HG03097 (cell line): ENCODE measurements around the gene ZNF341.

Source experiments
- ATAC-seq: cut with Tn5 transposase; IDR thresholded peaks from one replicate; pipeline ENCODE4 v1.9.1; 2021; ENCODE audit not compliant: unreplicated experiment, low FRiP score

Gene ZNF341

DNA sequence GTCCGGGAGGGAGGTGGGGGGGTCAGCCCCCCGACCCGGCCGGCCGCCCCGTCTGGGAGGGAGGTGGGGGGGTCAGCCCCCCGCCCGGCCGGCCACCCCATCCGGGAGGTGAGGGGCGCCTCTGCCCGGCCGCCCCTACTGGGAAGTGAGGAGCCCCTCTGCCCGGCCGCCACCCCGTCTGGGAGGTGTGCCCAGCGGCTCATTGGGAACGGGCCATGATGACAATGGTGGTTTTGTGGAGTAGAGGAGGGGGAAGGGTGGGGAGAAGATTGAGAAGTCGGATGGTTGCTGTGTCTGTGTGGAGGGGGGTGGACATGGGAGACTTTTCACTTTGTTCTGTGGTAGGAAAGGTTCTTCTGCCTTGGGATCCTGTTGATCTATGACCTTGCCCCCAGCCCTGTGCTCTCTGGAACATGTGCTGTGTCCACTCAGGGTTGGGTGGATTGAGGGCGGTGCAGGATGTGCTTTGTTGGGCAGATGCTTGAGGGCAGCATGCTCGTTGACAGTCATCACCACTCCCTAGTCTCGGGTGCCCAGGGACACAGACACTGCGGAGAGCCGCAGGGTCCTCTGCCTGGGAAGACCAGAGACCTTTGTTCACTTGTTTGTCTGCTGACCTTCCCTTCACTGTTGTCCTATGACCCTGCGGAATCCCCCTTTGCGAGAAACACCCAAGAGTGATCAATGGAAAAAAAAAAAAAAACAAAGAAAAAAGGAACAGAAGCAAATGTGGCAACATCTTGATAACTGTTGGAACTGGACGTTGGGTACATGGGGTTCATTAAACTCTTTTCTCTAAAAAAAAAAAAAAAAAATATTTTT, 30.0 kb upstream of the ZNF341 start:
- no peak for ATAC-seq

DNA sequence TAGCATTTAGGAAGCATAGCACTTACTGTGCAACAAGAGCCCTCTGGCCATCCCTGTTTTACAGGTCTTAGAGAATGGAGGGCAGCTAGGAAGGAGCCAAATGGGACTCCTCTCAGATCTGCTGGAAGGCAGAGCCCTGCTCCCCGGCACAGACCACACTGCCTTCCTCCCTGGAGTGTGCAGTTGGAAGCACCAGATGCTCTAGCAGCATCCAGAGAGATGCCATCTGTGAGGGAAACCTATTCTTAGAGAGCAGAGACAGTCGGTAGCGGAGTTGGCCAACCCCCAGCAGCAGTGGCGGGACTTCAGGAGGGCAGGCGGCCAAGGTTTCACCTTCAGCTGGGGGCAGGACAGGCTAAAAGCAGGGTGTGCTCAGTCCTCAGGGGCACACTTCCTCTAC, 28.9 kb upstream of the ZNF341 start:
- ATAC-seq: no peak

DNA sequence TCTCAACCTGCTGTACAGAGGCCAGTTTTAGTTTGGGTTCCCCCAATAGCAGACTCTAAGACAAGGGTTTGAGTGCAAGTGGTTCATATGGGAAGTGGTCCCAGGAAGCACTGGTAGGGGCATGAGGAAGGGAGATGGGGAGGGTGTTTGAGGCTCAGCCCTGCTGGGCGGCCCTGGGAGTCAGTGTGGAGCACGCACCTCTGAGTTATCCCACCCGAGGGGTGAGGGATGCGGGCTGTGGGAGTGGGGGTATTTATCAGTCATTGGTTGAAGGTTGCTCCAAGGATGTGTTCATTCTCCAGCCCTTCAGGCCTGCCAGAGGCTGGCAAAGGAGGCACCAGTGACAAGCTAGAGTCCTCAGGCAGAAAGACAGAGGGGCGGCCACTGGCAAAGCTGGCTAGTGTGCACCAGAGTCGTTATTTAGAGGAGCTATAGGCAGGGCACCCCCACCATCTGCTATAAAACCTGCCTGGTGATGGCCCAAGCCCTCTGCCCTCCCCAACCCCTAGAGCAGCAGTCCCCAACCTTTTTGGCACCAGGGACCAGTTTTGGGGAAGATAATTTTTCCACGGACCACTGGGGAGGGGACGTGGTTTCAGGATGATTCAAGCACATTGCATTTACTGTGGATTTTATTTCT, 28.2 kb upstream of the ZNF341 start:
- ATAC-seq: no peak

DNA sequence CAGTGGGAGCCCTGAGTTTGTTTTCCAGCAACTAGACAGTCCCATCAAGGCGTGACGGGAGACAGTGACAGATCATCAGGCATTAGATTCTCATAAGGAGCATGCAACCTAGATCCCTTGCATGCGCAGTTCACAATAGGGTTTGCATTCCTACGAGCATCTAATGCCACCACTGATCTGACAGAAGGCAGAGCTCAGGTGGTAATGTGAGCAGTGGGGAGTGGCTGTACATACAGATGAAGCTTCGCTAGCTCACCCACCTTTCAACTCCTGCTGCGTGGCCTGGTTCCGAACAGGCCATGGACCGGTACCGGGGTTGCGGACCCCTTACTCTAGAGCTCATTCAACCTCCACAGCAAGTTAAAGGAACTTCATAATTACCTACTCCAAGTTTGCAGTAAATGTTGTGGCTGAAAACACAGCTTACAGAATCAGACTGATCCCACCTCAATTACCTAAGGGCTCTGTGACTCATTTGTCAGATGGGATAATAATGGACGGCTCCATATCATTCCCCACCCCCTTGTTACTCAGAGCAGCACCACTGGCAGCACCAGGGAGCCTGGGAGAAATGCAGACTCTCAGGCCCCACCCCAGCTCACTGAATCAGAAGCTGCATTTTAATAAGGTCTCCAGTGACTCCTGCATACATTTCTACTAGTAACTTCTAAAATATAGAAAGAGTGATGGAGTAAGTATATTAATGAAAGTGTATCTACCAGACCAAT, 27.4 kb upstream of the ZNF341 start:
- no peak for ATAC-seq

- ATAC-seq: no peak
Observed at GRCh38 chr20:33707668-33708067, 24.1 kb upstream of the ZNF341 start.

GRCh38 chr20:33709398-33709797, 22.4 kb upstream of the ZNF341 start:
- no peak for ATAC-seq

DNA sequence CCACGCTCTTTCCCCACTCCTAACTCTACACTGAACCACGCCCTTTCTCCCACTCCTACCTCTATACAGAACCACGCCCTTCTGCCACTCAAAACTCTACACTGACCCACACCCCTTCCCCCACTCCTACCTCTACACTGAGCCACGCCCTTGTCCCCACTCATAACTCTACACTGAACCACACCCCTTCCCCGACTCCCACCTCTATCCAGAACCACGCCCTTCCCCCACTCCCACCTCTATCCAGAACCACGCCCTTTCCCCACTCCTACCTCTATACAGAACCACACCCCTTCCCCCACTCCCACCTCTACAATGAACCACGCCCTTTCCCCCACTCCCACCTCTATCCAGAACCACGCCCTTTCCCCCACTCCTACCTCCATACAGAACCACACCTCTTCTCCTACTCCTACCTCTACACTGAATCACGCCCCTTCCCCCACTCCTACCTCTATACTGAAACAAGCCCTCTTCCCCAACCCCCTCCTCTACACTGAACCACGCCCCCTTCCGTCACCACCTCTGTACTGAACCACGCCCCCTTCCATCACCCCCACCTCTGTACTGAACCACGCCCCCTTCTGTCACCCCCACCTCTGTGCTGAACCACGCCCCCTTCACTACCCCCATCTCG, 21.8 kb upstream of the ZNF341 start:
- ATAC-seq: no peak

- ATAC-seq: no peak
Observed at GRCh38 chr20:33710681-33711445, 20.9 kb upstream of the ZNF341 start.

GRCh38 chr20:33711446-33711738, 20.4 kb upstream of the ZNF341 start:
- ATAC-seq: no peak

GRCh38 chr20:33713865-33714367, 17.9 kb upstream of the ZNF341 start:
- ATAC-seq: no peak

DNA sequence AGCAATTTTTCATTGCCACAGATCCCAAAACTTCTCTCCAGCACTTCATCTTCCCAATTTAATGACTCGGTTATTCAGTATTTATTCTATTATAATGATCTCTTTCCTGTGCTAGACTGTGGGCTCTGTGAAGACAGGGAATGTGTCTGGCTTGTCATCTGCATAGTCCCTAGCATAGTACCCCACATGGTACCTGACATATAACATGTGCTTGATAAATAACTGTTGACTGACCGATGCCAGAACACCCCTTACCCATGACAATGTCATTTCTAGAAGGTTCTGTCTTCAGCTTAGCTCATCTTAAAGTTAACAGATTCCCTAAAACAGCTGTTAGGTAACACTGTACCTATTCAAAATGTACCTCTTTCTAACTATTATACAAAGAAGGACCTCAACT, 15.3 kb upstream of the ZNF341 start:
- ATAC-seq: no peak

GRCh38 chr20:33719277-33719988, 12.4 kb upstream of the ZNF341 start:
- ATAC-seq: no peak

DNA sequence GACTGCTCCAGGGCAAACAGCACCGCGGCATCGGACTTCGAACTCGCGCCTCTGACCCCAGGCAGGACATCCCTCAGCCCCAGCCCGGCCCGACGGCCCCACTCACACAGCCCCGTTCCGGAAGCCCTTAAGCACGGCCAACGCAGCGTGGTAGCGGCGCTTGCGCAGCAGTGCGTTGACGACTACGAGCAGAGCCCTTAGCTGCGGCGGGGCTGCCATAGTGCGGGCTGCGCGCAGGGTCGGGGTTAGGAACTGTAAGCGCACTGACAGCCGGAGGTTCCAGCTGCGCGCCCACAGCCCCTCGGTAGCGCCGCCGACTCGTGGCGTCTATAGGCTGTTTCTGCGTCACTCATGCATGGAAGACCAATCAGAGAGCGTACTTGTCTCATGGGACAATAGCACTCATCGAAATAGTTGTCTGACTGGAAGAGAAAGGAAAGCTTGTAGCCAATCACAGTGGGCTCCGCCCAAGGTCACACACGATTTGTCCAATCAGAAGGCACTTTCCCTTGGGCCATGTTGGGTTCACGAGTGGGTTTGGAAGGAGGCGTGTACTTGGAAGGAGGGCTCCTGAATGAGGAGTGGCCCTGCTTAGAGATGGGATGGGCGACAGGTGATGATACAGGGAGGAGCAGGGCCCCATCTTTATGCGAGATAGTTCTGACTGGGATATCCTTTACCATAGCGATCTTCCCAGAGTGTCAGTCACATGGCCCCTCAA, 11.6 kb upstream of the ZNF341 start, which contains the start of gene PXMP4:
TSS of gene PXMP4 (minus strand) at position 322 of the 721 bp plus-strand sequence. CDS start at position 219, 103 bp downstream.
- ATAC-seq: peak; percentile 92

DNA sequence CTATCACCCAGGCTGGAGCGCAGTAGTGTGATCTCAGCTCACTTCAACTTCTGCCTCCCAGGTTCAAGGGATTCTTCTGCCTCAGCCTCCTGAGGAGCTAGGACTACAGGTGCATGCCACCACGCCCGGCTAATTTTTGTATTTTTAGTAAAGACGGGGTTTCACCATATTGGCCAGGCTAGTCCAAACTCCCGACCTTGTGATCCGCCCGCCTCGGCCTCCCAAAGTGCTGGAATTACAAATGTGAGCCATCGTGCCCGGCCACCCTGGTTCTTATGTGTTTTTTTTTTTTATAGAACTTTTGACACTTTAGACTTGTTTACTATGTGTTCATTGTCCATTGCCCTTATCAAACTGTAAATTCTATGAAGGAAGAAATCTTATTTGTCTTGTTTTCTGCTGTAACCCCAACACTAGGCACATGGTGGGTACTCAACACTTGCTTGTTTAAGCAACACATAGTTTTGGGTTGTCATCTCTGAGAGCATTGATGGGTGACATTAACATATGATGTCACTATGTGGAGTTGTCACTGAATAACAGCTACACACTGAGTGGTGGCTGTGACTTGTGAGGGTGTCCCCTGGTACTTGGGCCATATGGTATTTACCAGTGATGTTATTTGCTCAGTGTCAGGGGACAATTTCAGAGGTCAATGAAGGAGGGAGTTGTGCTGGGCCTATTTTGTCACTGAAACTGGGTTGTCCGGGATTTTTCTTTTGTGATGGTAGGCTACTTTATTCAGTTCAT, 10.2 kb upstream of the ZNF341 start:
- ATAC-seq: no peak

DNA sequence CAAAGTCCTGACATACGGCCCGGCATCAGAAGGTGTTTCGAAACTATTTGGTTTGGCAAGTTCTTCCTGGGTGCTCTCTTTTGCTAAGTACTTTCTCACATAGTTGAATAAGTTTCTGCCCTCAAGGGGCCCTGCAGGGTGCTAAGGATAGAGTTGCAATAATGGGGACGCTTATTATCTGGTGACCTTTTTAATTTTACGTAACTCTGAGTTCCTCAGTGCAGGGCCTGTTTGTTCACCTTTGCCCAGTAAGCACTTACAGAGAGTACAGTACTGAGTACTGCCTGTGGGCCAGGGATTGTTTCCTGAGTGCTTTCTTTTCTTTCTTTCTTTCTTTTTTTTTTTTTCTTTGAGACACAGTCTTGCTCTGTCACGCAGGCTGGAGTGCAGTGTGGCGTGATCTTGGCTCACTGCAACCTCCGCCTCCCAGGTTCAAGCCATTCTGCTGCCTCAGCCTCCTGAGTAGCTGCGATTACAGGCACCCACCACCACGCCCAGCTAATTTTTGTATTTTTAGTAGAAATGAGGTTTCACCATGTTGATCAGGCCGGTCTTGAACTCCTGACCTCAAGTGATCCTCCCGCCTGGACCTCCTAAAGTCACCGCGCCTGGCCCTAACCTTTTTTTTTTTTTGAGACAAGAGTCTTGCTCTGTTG, 7.2 kb upstream of the ZNF341 start:
- ATAC-seq: no peak

GRCh38 chr20:33725607-33726264, 6.1 kb upstream of the ZNF341 start:
- no peak for ATAC-seq

GRCh38 chr20:33727115-33727479, 4.7 kb upstream of the ZNF341 start:
- no peak for ATAC-seq
